Measurements from ENCODE around the gene CD300LB.

- no peak for TF ChIP-seq CTCF (IDR thresholded peaks at IDR 0.05; ENCODE audit: insufficient read depth, low read length, poor library complexity, severe bottlenecking)
- TF ChIP-seq EZH2phosphoT487 (conservative IDR thresholded peaks at IDR 0.05; ENCODE audit: low read length), result no peak
Measured at GRCh38 chr17:74502861-74503260, 28.4 kb downstream of the CD300LB start.

Measured in SU-DHL-6 (cell line).